ENCODE results near the gene TGM2. TPM values are rescaled to one million over a fixed set of nuclear protein-coding genes. Genes with fewer than 3 reads are reported as not detected.

The TGM2 gene
- total and polyA plus RNA-seq, 2 experiments from 2014 or later: 119 to 275 TPM

- Histone ChIP-seq H3K27ac (no peak overlapping the region), H3K9me3 (ENCODE audit: low read depth) (no peaks in the 10 kb centered on the region), H3K4me1 (ENCODE audit: low read depth) (peaks cover 4% of the 10 kb centered on the region), H3K27me3 (no peaks in the 10 kb centered on the region), H3K36me3 (no peaks in the 10 kb centered on the region), H3K4me3 (no peak overlapping the region)
- TF ChIP-seq, protein P1, sequence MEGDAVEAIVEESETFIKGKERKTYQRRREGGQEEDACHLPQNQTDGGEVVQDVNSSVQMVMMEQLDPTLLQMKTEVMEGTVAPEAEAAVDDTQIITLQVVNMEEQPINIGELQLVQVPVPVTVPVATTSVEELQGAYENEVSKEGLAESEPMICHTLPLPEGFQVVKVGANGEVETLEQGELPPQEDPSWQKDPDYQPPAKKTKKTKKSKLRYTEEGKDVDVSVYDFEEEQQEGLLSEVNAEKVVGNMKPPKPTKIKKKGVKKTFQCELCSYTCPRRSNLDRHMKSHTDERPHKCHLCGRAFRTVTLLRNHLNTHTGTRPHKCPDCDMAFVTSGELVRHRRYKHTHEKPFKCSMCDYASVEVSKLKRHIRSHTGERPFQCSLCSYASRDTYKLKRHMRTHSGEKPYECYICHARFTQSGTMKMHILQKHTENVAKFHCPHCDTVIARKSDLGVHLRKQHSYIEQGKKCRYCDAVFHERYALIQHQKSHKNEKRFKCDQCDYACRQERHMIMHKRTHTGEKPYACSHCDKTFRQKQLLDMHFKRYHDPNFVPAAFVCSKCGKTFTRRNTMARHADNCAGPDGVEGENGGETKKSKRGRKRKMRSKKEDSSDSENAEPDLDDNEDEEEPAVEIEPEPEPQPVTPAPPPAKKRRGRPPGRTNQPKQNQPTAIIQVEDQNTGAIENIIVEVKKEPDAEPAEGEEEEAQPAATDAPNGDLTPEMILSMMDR (IDR thresholded peaks at IDR 0.05; ENCODE audit: low read depth, low read length): no peak
- DNase-seq (ENCODE audit: low read depth in 1 of 2, low spot score in 1 of 2): no peak
These were observed 46.4 kb upstream of the TGM2 start for GRCh38 chr20:38211200-38212097.

DNA sequence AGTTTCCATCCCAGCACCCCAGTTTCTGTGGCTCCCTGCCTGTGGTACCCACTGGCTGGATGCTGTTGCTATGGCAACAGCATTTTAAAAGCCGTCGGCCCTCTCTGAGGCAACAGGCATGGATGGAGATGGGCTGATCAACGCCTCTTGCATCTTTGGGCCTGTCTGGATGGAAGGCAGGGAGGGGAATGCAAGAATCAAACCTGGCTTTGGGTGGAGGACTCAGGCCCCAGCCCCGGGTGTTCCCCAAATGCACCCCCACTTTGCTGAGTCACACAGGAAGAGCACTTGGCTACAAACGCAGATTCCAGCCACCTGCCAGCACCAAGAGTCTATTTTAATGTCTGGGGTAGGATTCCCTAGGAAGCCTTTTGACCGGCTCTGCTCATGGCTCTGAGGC lies 45.7 kb upstream of the TGM2 start:
- Histone ChIP-seq H3K4me1 (ENCODE audit: low read depth) (peaks cover 4% of the 10 kb centered on the region), H3K36me3 (no peaks in the 10 kb centered on the region), H3K27me3 (no peaks in the 10 kb centered on the region), H3K27ac (no peak overlapping the region), H3K4me3 (no peak overlapping the region), H3K9me3 (ENCODE audit: low read depth) (no peaks in the 10 kb centered on the region)
- no peak for DNase-seq (ENCODE audit: low read depth in 1 of 2, low spot score in 1 of 2)
- TF ChIP-seq, protein P1 (IDR thresholded peaks at IDR 0.05; ENCODE audit: low read depth, low read length): no peak

GRCh38 chr20:38209736-38210405 lies 44.8 kb upstream of the TGM2 start:
- Histone ChIP-seq H3K4me1 (ENCODE audit: low read depth) (peaks cover 4% of the 10 kb centered on the region), H3K9me3 (ENCODE audit: low read depth) (no peaks in the 10 kb centered on the region), H3K27ac (no peak overlapping the region), H3K36me3 (no peaks in the 10 kb centered on the region), H3K27me3 (no peaks in the 10 kb centered on the region), H3K4me3 (no peak overlapping the region)
- TF ChIP-seq, protein P1 (IDR thresholded peaks at IDR 0.05; ENCODE audit: low read depth, low read length): no peak
- DNase-seq (ENCODE audit: low read depth in 1 of 2, low spot score in 1 of 2): no peak

GRCh38 chr20:38209054-38209675 lies 44.1 kb upstream of the TGM2 start:
- DNase-seq (ENCODE audit: low read depth in 1 of 2, low spot score in 1 of 2): peak in 1 of 2 donors; percentile 47
- H3K27me3 ChIP-seq: no peaks in the 10 kb centered on the region
- no peak overlapping the region for H3K4me3 ChIP-seq
- TF ChIP-seq, protein P1 (IDR thresholded peaks at IDR 0.05; ENCODE audit: low read depth, low read length): no peak
- H3K9me3 ChIP-seq (ENCODE audit: low read depth): no peaks in the 10 kb centered on the region
- peak overlapping the region; percentile 52 for H3K27ac ChIP-seq
- peaks cover 4% of the 10 kb centered on the region for H3K4me1 ChIP-seq (ENCODE audit: low read depth)
- H3K36me3 ChIP-seq: no peaks in the 10 kb centered on the region

DNA sequence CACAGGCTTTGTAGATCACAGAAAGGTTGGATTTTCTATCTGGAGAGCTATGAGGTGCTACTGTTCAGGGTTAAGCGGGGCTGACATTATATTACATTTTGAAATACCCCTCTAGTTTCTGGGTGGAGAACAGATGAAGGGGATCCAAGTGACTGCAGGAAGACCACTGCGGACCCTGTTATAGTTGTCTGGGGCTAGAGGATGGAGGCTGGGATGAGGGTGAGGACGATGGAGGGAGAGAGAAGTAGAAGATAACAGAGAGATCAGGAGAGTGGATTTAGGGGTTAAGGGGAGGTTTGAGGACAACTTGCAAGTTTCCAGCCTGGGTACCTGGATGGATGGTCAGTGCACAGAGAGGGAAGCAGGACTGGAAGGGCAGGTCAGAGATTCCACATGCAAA lies 43.5 kb upstream of the TGM2 start:
- no peak for DNase-seq (ENCODE audit: low read depth in 1 of 2, low spot score in 1 of 2)
- TF ChIP-seq, protein P1 (IDR thresholded peaks at IDR 0.05; ENCODE audit: low read depth, low read length): no peak

More for the DNA sequence above, 43.5 kb upstream of the TGM2 start:
- Histone ChIP-seq H3K4me1 (ENCODE audit: low read depth) (peaks cover 4% of the 10 kb centered on the region), H3K27me3 (no peaks in the 10 kb centered on the region), H3K36me3 (no peaks in the 10 kb centered on the region), H3K4me3 (no peak overlapping the region), H3K9me3 (ENCODE audit: low read depth) (no peaks in the 10 kb centered on the region), H3K27ac (peak overlapping the region; percentile 52)

All from cardiac muscle cell (in vitro differentiated cells and primary cell).